Adipocyte (in vitro differentiated cells): ENCODE measurements around the gene TMSB4X.
"Not testable (repeated sequence)": the region's sequence is repeated elsewhere in the genome, so short reads cannot be mapped to it uniquely, and the experiment has no call there.

Experiments
- DNase-seq: peaks from one replicate; pipeline ENCODE4 v3.0.0-alpha.2; 2015; ENCODE audit warnings: low read depth
- H3K27me3 ChIP-seq: replicated peaks from 2 replicates; pipeline ENCODE4 v1.7.0; 2013; ENCODE audit warnings: mild to moderate bottlenecking, low read length, moderate library complexity; ENCODE audit not compliant: control insufficient read depth, insufficient read depth
- H3K36me3 ChIP-seq: 2 replicates; pipeline ENCODE4 v1.7.0; 2013; ENCODE audit warnings: low read length, mild to moderate bottlenecking, moderate library complexity; ENCODE audit not compliant: control insufficient read depth, insufficient read depth, severe bottlenecking
- H3K4me1 ChIP-seq: 2 replicates; pipeline ENCODE4 v1.7.0; 2013; ENCODE audit warnings: mild to moderate bottlenecking, low read length, moderate library complexity; ENCODE audit not compliant: control insufficient read depth, insufficient read depth
- H3K4me3 ChIP-seq: 2 replicates; pipeline ENCODE4 v1.7.0; 2013; ENCODE audit warnings: mild to moderate bottlenecking, low read length, moderate library complexity
- H3K9ac ChIP-seq: 2 replicates; pipeline ENCODE4 v1.7.0; 2013; ENCODE audit warnings: mild to moderate bottlenecking, low read length, moderate library complexity
- H3K9me3 ChIP-seq: 2 replicates; pipeline ENCODE4 v1.7.0; 2013; ENCODE audit warnings: mild to moderate bottlenecking, low read length, moderate library complexity; ENCODE audit not compliant: control insufficient read depth

Gene TMSB4X

DNA sequence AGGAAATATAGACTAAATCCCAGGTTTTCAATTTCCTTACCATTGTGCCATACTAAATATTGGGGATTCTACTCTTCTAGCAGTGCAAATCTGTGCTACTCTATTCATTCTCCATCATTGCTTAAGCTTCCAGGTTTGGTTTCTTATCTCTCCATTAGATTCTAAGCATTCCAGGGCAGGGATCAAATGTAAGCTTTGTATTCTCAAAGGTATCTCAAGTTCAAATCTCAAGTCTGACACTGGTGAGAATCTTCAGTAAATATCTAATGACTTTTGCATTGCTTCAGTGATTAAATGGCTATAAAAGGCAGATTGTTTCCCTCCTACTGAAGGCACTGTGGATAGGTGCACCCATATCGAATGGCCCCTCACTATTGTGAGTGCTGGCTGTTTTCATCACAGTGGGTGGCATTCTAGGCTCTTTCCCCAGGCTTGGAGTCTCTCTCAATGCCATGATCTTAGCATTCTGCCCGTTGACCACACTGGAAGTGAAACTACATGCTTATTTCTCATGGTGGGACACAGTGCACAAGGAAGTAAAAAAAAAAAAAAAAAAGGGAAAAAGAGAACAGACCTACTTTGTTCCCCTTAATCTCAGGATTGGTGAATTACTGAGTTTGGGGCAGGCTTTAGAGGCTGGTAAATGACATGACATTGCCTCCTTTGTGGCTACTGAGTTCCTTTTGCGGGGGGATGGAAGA, 40.8 kb downstream of the TMSB4X start:
- H3K27me3 ChIP-seq: peaks cover 16% of the 10 kb centered on the region
- H3K36me3 ChIP-seq: no peaks in the 10 kb centered on the region
- H3K9ac ChIP-seq: no peak overlapping the region
- no peak overlapping the region for H3K4me3 ChIP-seq
- DNase-seq: no peak
- no peaks in the 10 kb centered on the region for H3K4me1 ChIP-seq
- no peaks in the 10 kb centered on the region for H3K9me3 ChIP-seq

GRCh38 chrX:13016731-13017130, 41.8 kb downstream of the TMSB4X start:
- H3K4me3 ChIP-seq, DNase-seq, H3K4me1 ChIP-seq, H3K27me3 ChIP-seq, H3K9ac ChIP-seq, H3K36me3 ChIP-seq, H3K9me3 ChIP-seq: not testable (repeated sequence)

- no peak for DNase-seq
- Histone ChIP-seq H3K9me3 (no peaks in the 10 kb centered on the region), H3K9ac (no peak overlapping the region), H3K27me3 (peaks cover 10% of the 10 kb centered on the region), H3K4me1 (no peaks in the 10 kb centered on the region), H3K36me3 (no peaks in the 10 kb centered on the region), H3K4me3 (no peak overlapping the region)
These were observed 48.0 kb downstream of the TMSB4X start for GRCh38 chrX:13022926-13023325.

DNA sequence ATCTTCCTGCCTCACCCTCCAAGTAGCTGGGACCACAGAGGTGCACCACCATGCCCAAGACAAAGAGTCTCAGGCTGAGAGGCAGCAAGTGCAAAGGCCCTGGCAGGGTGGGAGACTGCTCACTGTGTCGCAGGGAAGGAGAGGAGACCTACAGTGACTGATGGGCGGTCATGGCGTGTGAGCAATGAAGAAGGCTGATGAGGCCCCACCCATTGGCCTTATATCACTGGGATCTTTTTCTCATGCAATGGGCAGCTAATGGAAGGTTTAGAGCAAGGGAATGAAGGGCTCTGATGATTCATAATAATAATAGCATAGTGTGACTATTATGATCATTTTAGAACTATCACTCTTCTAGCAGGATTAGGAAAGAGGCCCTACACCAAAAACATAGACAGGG, 48.7 kb downstream of the TMSB4X start:
- Histone ChIP-seq H3K9me3 (no peaks in the 10 kb centered on the region), H3K4me3 (no peak overlapping the region), H3K36me3 (no peaks in the 10 kb centered on the region), H3K4me1 (peaks cover under 1% of the 10 kb centered on the region), H3K27me3 (peaks cover 10% of the 10 kb centered on the region), H3K9ac (no peak overlapping the region)
- no peak for DNase-seq

GRCh38 chrX:13023979-13024378, 49.1 kb downstream of the TMSB4X start:
- H3K36me3 ChIP-seq: no peaks in the 10 kb centered on the region
- H3K4me1 ChIP-seq: peaks cover 5% of the 10 kb centered on the region
- H3K9me3 ChIP-seq: no peaks in the 10 kb centered on the region
- H3K9ac ChIP-seq: no peak overlapping the region
- no peak overlapping the region for H3K4me3 ChIP-seq
- peaks cover 6% of the 10 kb centered on the region for H3K27me3 ChIP-seq
- DNase-seq: no peak

- H3K4me1 ChIP-seq: peaks cover 15% of the 10 kb centered on the region
- H3K36me3 ChIP-seq: no peaks in the 10 kb centered on the region
- no peak for DNase-seq
These were observed 50.1 kb downstream of the TMSB4X start for GRCh38 chrX:13024986-13025385.

More at GRCh38 chrX:13024986-13025385, 50.1 kb downstream of the TMSB4X start:
- H3K9ac ChIP-seq: no peak overlapping the region
- no peaks in the 10 kb centered on the region for H3K9me3 ChIP-seq
- H3K4me3 ChIP-seq: no peak overlapping the region
- peaks cover 8% of the 10 kb centered on the region for H3K27me3 ChIP-seq
